Sigmoid colon (tissue), 7 donors: ENCODE results near the gene PRIM1. TPM values are rescaled to one million over a fixed set of nuclear protein-coding genes. Genes with fewer than 3 reads are reported as not detected.
A peak's percentile ranks its signal among the peaks of the same experiment; 100 is the strongest.
"Not testable (repeated sequence)": the region's sequence is repeated elsewhere in the genome, so short reads cannot be mapped to it uniquely, and the experiment has no call there.

Source experiments
- DNase-seq: peaks from one replicate; pipeline ENCODE4 v3.0.0-alpha.2; 2019
- H3K27ac ChIP-seq, 4 donors: fragments of 200-600 bp; sonication (generic); one replicate each; pipeline ENCODE4 v1.5.1; 2016 to 2019; ENCODE audit warnings: mild to moderate bottlenecking in 1 of 4
- H3K27me3 ChIP-seq, 3 donors: fragments of 200-600 bp; sonication (generic); one replicate each; pipeline ENCODE4 v1.5.1; 2019; ENCODE audit warnings: mild to moderate bottlenecking in 1 of 3
- H3K36me3 ChIP-seq, 4 donors: fragments of 200-600 bp; sonication (generic); one replicate each; pipeline ENCODE4 v1.5.1; 2016 to 2019
- H3K4me1 ChIP-seq, 4 donors: fragments of 200-600 bp; sonication (generic); one replicate each; pipeline ENCODE4 v1.5.1; 2017 to 2019
- H3K4me3 ChIP-seq, 4 donors: fragments of 200-600 bp; sonication (generic); one replicate each; pipeline ENCODE4 v1.5.1; 2017 to 2019; ENCODE audit warnings: mild to moderate bottlenecking in 2 of 4, moderate library complexity in 1 of 4
- H3K9me3 ChIP-seq, 4 donors: fragments of 200-600 bp in 3 of 4; sonication (generic) in 3 of 4; one replicate each; pipeline versions ENCODE4 v1.5.1 to v1.6.1; 2013 to 2019
- CTCF ChIP-seq, 4 experiments: fragments of 450-650 bp in 3 of 4; fragments of 200-600 bp in 1 of 4; IDR thresholded peaks; one replicate each; pipeline ENCODE4 v1.5.1; 2016 to 2019; ENCODE audit warnings: antibody characterized with exemption in 4 of 4, mild to moderate bottlenecking in 3 of 4, moderate library complexity in 2 of 4
- EP300 ChIP-seq, 4 donors: sonication (generic); formaldehyde crosslinking; IDR thresholded peaks; one replicate each; pipeline ENCODE4 v1.6.1; 2017; ENCODE audit warnings: antibody characterized with exemption in 4 of 4
- POLR2A ChIP-seq, 2 donors: fragments of 450-650 bp; IDR thresholded peaks; one replicate each; pipeline ENCODE4 v1.6.1; 2016; ENCODE audit warnings: antibody characterized with exemption in 2 of 2, mild to moderate bottlenecking in 2 of 2, moderate library complexity in 2 of 2
- POLR2AphosphoS5 ChIP-seq, 4 donors: sonication (generic); formaldehyde crosslinking; IDR thresholded peaks; one replicate each; pipeline ENCODE4 v1.6.1; 2017; ENCODE audit warnings: antibody characterized with exemption in 4 of 4
- WGBS, 2 donors: extraction: QIAGEN DNeasy Blood & Tissue Kit; methylation state at CpG; one replicate each; pipeline ENCODE4 v1.1.7; 2013; 5-methylcytosine and 5-hydroxymethylcytosine counted together
- intact Hi-C: fragments of 100-400 bp; cut with DNase I; formaldehyde crosslinking; loops from one replicate; pipeline ENCODE4 v1.15.1; 2023
- polyA plus RNA-seq, 3 donors: library from polyadenylated mRNA; stranded (reverse); fragments of 200-250 nt; gene quantifications; one replicate each; pipeline ENCODE4 v1.2.3, GENCODE V29; 2013
- total RNA-seq, 4 donors: library from RNA; depleted of rRNA; stranded (reverse); fragments of >200 nt; gene quantifications; one replicate each; pipeline ENCODE4 v1.1.0, GENCODE V29; 2016
- donor health status: healthy with polysubstance abuse.
- donor health status: Bipolar disorder and iron deficiency.
- donor health status: healthy.

Gene PRIM1
- total and polyA plus RNA-seq, 7 donors, result 2.4 to 11.0 (median 5.8) TPM

GRCh38 chr12:56715798-56716197 lies 36.3 kb downstream of the PRIM1 start:
- Histone ChIP-seq H3K27me3 (no peaks in the 10 kb centered on the region), H3K9me3 (no peaks in the 10 kb centered on the region), H3K4me1 (peaks cover 0 to 57% (median 45%) of the 10 kb centered on the region in 4 donors), H3K4me3 (no peak overlapping the region), H3K36me3 (peaks cover 37 to 77% (median 43%) of the 10 kb centered on the region in 4 donors), H3K27ac (peak overlapping the region in 1 of 4 donors; percentile 1)
- DNase-seq, result no peak
- WGBS, 2 donors, result 79 to 85% methylated on average over 8 of the region's 8 CpGs
- intact Hi-C loops, result no loop called here
- no peak for TF ChIP-seq POLR2AphosphoS5 (IDR thresholded peaks at IDR 0.05)
- no peak for TF ChIP-seq EP300 (IDR thresholded peaks at IDR 0.05)
- no peak for TF ChIP-seq POLR2A (IDR thresholded peaks at IDR 0.05)
- no peak for TF ChIP-seq CTCF (IDR thresholded peaks at IDR 0.05)

GRCh38 chr12:56714431-56714929 lies 37.6 kb downstream of the PRIM1 start:
- 96 to 97% methylated on average over 2 of the region's 2 CpGs for WGBS, 2 donors
- Histone ChIP-seq H3K4me3 (no peak overlapping the region), H3K4me1 (peaks cover 0 to 44% (median 33%) of the 10 kb centered on the region in 4 donors), H3K27me3 (no peaks in the 10 kb centered on the region), H3K9me3 (no peaks in the 10 kb centered on the region), H3K27ac (no peak overlapping the region), H3K36me3 (peaks cover 37 to 64% (median 39%) of the 10 kb centered on the region in 4 donors)
- no peak for TF ChIP-seq CTCF (IDR thresholded peaks at IDR 0.05)
- TF ChIP-seq POLR2A (IDR thresholded peaks at IDR 0.05), result no peak
- no peak for TF ChIP-seq EP300 (IDR thresholded peaks at IDR 0.05)
- intact Hi-C loops, result no loop called here
- DNase-seq, result no peak

- Histone ChIP-seq H3K27ac (no peak overlapping the region), H3K36me3 (peaks cover 31 to 53% (median 34%) of the 10 kb centered on the region in 4 donors), H3K9me3 (no peaks in the 10 kb centered on the region), H3K4me1 (peaks cover 0 to 33% (median 22%) of the 10 kb centered on the region in 4 donors), H3K27me3 (no peaks in the 10 kb centered on the region), H3K4me3 (no peak overlapping the region)
- WGBS, 2 donors, result 90 to 94% methylated on average over 3 of the region's 3 CpGs
- intact Hi-C loops, result no loop called here
- no peak for DNase-seq
- no peak for TF ChIP-seq POLR2A (IDR thresholded peaks at IDR 0.05)
These were observed 38.8 kb downstream of the PRIM1 start for GRCh38 chr12:56713345-56713744.

GRCh38 chr12:56709759-56710376 lies 42.3 kb downstream of the PRIM1 start:
- 76 to 85% methylated on average over 5 of the region's 5 CpGs for WGBS, 2 donors
- H3K27ac ChIP-seq, result no peak overlapping the region
- no peak overlapping the region for H3K4me3 ChIP-seq
- DNase-seq, result no peak
- H3K9me3 ChIP-seq, result no peaks in the 10 kb centered on the region
- peaks cover 27 to 39% (median 31%) of the 10 kb centered on the region in 4 donors for H3K36me3 ChIP-seq
- H3K27me3 ChIP-seq, result no peaks in the 10 kb centered on the region
- no peak for TF ChIP-seq EP300 (IDR thresholded peaks at IDR 0.05)
- no peak for TF ChIP-seq POLR2AphosphoS5 (IDR thresholded peaks at IDR 0.05)
- TF ChIP-seq CTCF (IDR thresholded peaks at IDR 0.05), result no peak
- no peak for TF ChIP-seq POLR2A (IDR thresholded peaks at IDR 0.05)
- intact Hi-C loops, result no loop called here
- no peaks in the 10 kb centered on the region for H3K4me1 ChIP-seq

GRCh38 chr12:56704522-56704921 lies 47.6 kb downstream of the PRIM1 start:
- H3K4me1 ChIP-seq, H3K4me3 ChIP-seq, intact Hi-C loops, H3K27me3 ChIP-seq, H3K27ac ChIP-seq, H3K36me3 ChIP-seq, DNase-seq, H3K9me3 ChIP-seq: not testable (repeated sequence)
- WGBS, 2 donors, result 83 to 91% methylated on average over 5 of the region's 5 CpGs
